SK-N-SH treated with all-trans-retinoic acid at 6 μM for 48 hours (cell line): ENCODE measurements around the gene THSD4.

Experiments used
- ATAC-seq: fragments of 200-7000 bp; cut with Tn5 transposase; 3 replicates; pipeline ENCODE4 v1.9.1; 2020; ENCODE audit warnings: mild to moderate bottlenecking, moderate library complexity
- ARNTL ChIP-seq: fragments of 450-650 bp; formaldehyde crosslinking; IDR thresholded peaks from 2 replicates; pipeline ENCODE4 v1.5.0; 2020; ENCODE audit warnings: low read depth, mild to moderate bottlenecking, moderate library complexity, borderline replicate concordance
- BACH2 ChIP-seq: fragments of 250-450 bp; sonication (Bioruptor Pico); IDR thresholded peaks from 2 replicates; pipeline ENCODE4 v1.9.0; 2021; ENCODE audit warnings: mild to moderate bottlenecking, borderline replicate concordance
- CSDC2 ChIP-seq: fragments of 250-450 bp; sonication (Bioruptor Pico); IDR thresholded peaks from 2 replicates; pipeline ENCODE4 v1.5.0; 2020; ENCODE audit warnings: mild to moderate bottlenecking, moderate library complexity
- ESRRG ChIP-seq: fragments of 250-450 bp; sonication (Bioruptor Pico); IDR thresholded peaks from 2 replicates; pipeline ENCODE4 v1.6.1; 2021; ENCODE audit warnings: mild to moderate bottlenecking
- OSR1 ChIP-seq: fragments of 250-450 bp; sonication (Bioruptor Pico); IDR thresholded peaks from 2 replicates; pipeline ENCODE4 v1.8.0; 2022; ENCODE audit warnings: moderate library complexity, mild to moderate bottlenecking, inconsistent platforms
- PPARA ChIP-seq: fragments of 250-450 bp; sonication (Bioruptor Pico); IDR thresholded peaks from 2 replicates; pipeline ENCODE4 v1.5.0; 2020; ENCODE audit warnings: mild to moderate bottlenecking, borderline replicate concordance
- RARB ChIP-seq: fragments of 250-450 bp; sonication (Bioruptor Pico); IDR thresholded peaks from 2 replicates; pipeline ENCODE4 v1.8.0; 2021; ENCODE audit warnings: mild to moderate bottlenecking, moderate library complexity
- SNAI2 ChIP-seq: fragments of 250-450 bp; sonication (Bioruptor Pico); IDR thresholded peaks from 2 replicates; pipeline ENCODE4 v1.5.0; 2020; ENCODE audit warnings: mild to moderate bottlenecking, moderate library complexity
- TCF4 ChIP-seq: fragments of 250-450 bp; sonication (Bioruptor Pico); IDR thresholded peaks from 2 replicates; pipeline ENCODE4 v1.8.0; 2021; ENCODE audit warnings: mild to moderate bottlenecking, moderate library complexity, borderline replicate concordance
- TOX ChIP-seq: fragments of 250-450 bp; sonication (Bioruptor Pico); IDR thresholded peaks from 2 replicates; pipeline ENCODE4 v1.8.0; 2021; ENCODE audit warnings: mild to moderate bottlenecking, moderate library complexity, borderline replicate concordance
- ZC3H10 ChIP-seq: fragments of 250-450 bp; sonication (Bioruptor Pico); IDR thresholded peaks from 2 replicates; pipeline ENCODE4 v1.5.1; 2021; ENCODE audit warnings: mild to moderate bottlenecking, moderate library complexity
- ZFP3 ChIP-seq: fragments of 250-450 bp; sonication (Bioruptor Pico); IDR thresholded peaks from 2 replicates; pipeline ENCODE4 v1.5.0; 2020; ENCODE audit warnings: mild to moderate bottlenecking, moderate library complexity
- ZFP30 ChIP-seq: fragments of 450-650 bp; formaldehyde crosslinking; IDR thresholded peaks from 2 replicates; pipeline ENCODE4 v1.5.0; 2022; ENCODE audit warnings: mild to moderate bottlenecking, moderate library complexity
- ZNF565 ChIP-seq: fragments of 450-650 bp; formaldehyde crosslinking; conservative IDR thresholded peaks from 2 replicates; pipeline ENCODE4 v1.5.0; 2020; ENCODE audit warnings: low read depth, mild to moderate bottlenecking, moderate library complexity
- ZNF70 ChIP-seq: fragments of 450-650 bp; formaldehyde crosslinking; IDR thresholded peaks from 2 replicates; pipeline ENCODE4 v1.5.0; 2020; ENCODE audit warnings: mild to moderate bottlenecking, moderate library complexity
- ZNF8 ChIP-seq: fragments of 450-650 bp; formaldehyde crosslinking; IDR thresholded peaks from 2 replicates; pipeline ENCODE4 v1.5.0; 2020; ENCODE audit warnings: mild to moderate bottlenecking, moderate library complexity
- TF ChIP-seq, protein P1 (sequence below): fragments of 250-450 bp; sonication (Bioruptor Pico); IDR thresholded peaks from 2 replicates; pipeline ENCODE4 v1.8.0; 2021; ENCODE audit warnings: low read depth, mild to moderate bottlenecking, moderate library complexity, borderline replicate concordance
- TF ChIP-seq, protein P2 (sequence below): fragments of 250-450 bp; sonication (Bioruptor Pico); IDR thresholded peaks from 2 replicates; pipeline ENCODE4 v1.5.0; 2020; ENCODE audit warnings: mild to moderate bottlenecking, moderate library complexity
- TF ChIP-seq, protein P3 (sequence below): fragments of 250-450 bp; sonication (Bioruptor Pico); IDR thresholded peaks from 2 replicates; pipeline ENCODE4 v1.5.1; 2020; ENCODE audit warnings: low read depth, mild to moderate bottlenecking, moderate library complexity
- TF ChIP-seq, protein P4 (sequence below): fragments of 250-450 bp; sonication (Bioruptor Pico); IDR thresholded peaks from 2 replicates; pipeline ENCODE4 v1.8.0; 2020; ENCODE audit warnings: mild to moderate bottlenecking, moderate library complexity, borderline replicate concordance
- TF ChIP-seq, protein P5 (sequence below): fragments of 250-450 bp; sonication (Bioruptor Pico); IDR thresholded peaks from 2 replicates; pipeline ENCODE4 v1.5.1; 2021; ENCODE audit warnings: mild to moderate bottlenecking, moderate library complexity

THSD4 gene

DNA sequence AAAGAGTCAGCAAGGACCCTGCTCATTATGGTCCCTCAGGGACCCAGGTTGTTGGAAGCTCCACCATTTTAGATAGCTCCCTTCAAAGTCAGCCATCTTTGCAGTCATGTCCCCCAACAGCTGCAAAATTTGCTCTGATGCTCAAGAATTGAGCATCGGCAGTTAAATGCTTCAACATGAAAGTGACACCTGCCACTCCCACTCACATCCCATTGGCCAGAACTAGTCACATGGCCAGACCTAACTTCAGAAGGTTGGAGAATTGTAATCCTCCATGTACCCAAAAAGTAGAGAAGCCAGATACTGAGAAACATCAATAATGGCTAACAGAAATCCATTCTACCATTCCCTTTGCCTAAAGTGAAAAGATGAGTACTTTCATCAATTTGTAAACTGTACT, 523.6 kb downstream of the THSD4 start:
- no peak for TF ChIP-seq ZC3H10 (CRISPR knock-in tag)
- TF ChIP-seq, protein P1, sequence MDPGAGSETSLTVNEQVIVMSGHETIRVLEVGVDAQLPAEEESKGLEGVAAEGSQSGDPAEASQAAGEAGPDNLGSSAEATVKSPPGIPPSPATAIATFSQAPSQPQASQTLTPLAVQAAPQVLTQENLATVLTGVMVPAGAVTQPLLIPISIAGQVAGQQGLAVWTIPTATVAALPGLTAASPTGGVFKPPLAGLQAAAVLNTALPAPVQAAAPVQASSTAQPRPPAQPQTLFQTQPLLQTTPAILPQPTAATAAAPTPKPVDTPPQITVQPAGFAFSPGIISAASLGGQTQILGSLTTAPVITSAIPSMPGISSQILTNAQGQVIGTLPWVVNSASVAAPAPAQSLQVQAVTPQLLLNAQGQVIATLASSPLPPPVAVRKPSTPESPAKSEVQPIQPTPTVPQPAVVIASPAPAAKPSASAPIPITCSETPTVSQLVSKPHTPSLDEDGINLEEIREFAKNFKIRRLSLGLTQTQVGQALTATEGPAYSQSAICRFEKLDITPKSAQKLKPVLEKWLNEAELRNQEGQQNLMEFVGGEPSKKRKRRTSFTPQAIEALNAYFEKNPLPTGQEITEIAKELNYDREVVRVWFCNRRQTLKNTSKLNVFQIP (CRISPR knock-in tag), result no peak
- TF ChIP-seq ESRRG (CRISPR knock-in tag), result no peak
- no peak for TF ChIP-seq PPARA (CRISPR knock-in tag)
- no peak for TF ChIP-seq ARNTL (CRISPR knock-in tag)
- TF ChIP-seq TCF4, result no peak
- TF ChIP-seq ZNF565 (CRISPR knock-in tag), result no peak
- TF ChIP-seq, protein P2, sequence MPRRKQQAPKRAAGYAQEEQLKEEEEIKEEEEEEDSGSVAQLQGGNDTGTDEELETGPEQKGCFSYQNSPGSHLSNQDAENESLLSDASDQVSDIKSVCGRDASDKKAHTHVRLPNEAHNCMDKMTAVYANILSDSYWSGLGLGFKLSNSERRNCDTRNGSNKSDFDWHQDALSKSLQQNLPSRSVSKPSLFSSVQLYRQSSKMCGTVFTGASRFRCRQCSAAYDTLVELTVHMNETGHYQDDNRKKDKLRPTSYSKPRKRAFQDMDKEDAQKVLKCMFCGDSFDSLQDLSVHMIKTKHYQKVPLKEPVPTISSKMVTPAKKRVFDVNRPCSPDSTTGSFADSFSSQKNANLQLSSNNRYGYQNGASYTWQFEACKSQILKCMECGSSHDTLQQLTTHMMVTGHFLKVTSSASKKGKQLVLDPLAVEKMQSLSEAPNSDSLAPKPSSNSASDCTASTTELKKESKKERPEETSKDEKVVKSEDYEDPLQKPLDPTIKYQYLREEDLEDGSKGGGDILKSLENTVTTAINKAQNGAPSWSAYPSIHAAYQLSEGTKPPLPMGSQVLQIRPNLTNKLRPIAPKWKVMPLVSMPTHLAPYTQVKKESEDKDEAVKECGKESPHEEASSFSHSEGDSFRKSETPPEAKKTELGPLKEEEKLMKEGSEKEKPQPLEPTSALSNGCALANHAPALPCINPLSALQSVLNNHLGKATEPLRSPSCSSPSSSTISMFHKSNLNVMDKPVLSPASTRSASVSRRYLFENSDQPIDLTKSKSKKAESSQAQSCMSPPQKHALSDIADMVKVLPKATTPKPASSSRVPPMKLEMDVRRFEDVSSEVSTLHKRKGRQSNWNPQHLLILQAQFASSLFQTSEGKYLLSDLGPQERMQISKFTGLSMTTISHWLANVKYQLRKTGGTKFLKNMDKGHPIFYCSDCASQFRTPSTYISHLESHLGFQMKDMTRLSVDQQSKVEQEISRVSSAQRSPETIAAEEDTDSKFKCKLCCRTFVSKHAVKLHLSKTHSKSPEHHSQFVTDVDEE (CRISPR knock-in tag), result no peak
- TF ChIP-seq ZNF8, result no peak
- TF ChIP-seq SNAI2 (CRISPR knock-in tag), result no peak
- TF ChIP-seq, protein P3, sequence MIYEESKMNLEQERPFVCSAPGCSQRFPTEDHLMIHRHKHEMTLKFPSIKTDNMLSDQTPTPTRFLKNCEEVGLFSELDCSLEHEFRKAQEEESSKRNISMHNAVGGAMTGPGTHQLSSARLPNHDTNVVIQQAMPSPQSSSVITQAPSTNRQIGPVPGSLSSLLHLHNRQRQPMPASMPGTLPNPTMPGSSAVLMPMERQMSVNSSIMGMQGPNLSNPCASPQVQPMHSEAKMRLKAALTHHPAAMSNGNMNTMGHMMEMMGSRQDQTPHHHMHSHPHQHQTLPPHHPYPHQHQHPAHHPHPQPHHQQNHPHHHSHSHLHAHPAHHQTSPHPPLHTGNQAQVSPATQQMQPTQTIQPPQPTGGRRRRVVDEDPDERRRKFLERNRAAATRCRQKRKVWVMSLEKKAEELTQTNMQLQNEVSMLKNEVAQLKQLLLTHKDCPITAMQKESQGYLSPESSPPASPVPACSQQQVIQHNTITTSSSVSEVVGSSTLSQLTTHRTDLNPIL, result no peak
- no peak for TF ChIP-seq TOX (CRISPR knock-in tag)
- TF ChIP-seq, protein P4, sequence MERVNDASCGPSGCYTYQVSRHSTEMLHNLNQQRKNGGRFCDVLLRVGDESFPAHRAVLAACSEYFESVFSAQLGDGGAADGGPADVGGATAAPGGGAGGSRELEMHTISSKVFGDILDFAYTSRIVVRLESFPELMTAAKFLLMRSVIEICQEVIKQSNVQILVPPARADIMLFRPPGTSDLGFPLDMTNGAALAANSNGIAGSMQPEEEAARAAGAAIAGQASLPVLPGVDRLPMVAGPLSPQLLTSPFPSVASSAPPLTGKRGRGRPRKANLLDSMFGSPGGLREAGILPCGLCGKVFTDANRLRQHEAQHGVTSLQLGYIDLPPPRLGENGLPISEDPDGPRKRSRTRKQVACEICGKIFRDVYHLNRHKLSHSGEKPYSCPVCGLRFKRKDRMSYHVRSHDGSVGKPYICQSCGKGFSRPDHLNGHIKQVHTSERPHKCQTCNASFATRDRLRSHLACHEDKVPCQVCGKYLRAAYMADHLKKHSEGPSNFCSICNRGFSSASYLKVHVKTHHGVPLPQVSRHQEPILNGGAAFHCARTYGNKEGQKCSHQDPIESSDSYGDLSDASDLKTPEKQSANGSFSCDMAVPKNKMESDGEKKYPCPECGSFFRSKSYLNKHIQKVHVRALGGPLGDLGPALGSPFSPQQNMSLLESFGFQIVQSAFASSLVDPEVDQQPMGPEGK (CRISPR knock-in tag), result no peak
- TF ChIP-seq RARB, result no peak
- no peak for TF ChIP-seq ZFP30 (CRISPR knock-in tag)
- TF ChIP-seq BACH2 (CRISPR knock-in tag), result no peak
- no peak for TF ChIP-seq CSDC2 (CRISPR knock-in tag)
- TF ChIP-seq, protein P5, sequence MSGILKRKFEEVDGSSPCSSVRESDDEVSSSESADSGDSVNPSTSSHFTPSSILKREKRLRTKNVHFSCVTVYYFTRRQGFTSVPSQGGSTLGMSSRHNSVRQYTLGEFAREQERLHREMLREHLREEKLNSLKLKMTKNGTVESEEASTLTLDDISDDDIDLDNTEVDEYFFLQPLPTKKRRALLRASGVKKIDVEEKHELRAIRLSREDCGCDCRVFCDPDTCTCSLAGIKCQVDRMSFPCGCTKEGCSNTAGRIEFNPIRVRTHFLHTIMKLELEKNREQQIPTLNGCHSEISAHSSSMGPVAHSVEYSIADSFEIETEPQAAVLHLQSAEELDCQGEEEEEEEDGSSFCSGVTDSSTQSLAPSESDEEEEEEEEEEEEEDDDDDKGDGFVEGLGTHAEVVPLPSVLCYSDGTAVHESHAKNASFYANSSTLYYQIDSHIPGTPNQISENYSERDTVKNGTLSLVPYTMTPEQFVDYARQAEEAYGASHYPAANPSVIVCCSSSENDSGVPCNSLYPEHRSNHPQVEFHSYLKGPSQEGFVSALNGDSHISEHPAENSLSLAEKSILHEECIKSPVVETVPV, result no peak
- no peak for TF ChIP-seq ZNF70
- no peak for ATAC-seq

DNA sequence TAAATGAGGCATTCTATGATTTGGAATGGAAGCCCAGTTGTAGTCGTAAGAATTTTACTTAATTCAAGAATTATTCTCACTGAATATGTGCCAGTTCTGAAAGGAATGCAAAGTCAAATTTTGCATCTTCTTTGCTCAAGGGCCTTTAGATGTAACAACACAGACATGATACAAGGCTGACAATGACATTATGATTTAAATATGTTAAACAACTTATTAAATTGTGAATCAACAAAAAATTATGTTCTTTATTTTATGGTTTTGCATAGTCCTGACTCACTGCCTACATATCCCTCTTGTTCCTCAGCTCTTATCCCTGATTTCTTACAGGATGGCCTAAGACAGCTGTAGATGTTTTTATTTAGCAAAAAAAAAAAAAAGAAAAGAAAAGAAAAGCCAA, 524.2 kb downstream of the THSD4 start:
- ATAC-seq, result no peak

More for the DNA sequence above, 524.2 kb downstream of the THSD4 start:
- TF ChIP-seq ZFP3 (no peak), ESRRG (CRISPR knock-in tag) (no peak), ZNF70 (no peak), PPARA (CRISPR knock-in tag) (no peak), ZC3H10 (CRISPR knock-in tag) (no peak), ARNTL (CRISPR knock-in tag) (no peak), OSR1 (CRISPR knock-in tag) (no peak)
- TF ChIP-seq, protein P1 (CRISPR knock-in tag), result no peak
- TF ChIP-seq, protein P5, result no peak
- TF ChIP-seq, protein P4 (CRISPR knock-in tag), result no peak
- TF ChIP-seq, protein P2 (CRISPR knock-in tag), result no peak
